ENCODE measurements around the gene SREBF1.

Gene SREBF1

DNA sequence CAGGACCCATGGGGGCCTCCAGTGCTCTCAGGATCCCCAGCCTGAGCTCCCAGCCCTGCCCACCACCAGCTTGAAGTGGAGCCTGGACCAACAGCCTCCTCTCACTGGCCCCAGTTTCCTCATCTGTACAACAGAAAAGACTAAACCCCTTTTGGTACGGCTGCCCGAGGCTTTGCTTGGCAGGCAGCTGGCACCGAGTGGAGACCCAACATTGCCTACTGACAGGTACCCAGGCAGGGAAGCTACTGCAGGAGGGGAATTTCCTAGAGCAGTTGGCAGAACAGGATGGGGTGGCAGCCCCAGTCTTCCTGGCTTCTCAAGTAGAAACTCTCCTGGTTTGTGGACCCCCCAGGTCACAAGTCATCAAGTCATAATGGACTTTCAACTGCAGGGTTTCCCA, 14.2 kb downstream of the SREBF1 start:
- DNase-seq, result no peak

DNA sequence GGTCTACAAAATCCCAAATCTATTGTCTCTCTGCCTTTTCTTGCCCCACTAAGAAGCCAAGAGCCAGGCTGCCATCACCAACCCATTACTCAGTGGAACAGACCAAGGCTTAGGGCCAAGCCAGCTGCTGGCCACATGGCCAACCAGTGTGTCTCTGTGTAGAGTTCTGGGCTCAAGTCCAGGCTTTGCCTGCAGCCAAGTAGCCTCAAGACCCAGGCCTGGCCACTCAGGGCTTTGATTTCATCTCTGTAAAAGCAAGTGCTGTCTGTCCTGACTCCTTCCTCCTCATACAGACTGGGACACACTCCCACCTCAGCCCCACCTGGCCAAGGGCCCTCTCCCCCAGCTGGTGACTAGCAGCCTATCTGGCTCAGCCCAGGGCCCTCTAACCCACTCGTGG, 14.6 kb downstream of the SREBF1 start:
- no peak for DNase-seq

DNA sequence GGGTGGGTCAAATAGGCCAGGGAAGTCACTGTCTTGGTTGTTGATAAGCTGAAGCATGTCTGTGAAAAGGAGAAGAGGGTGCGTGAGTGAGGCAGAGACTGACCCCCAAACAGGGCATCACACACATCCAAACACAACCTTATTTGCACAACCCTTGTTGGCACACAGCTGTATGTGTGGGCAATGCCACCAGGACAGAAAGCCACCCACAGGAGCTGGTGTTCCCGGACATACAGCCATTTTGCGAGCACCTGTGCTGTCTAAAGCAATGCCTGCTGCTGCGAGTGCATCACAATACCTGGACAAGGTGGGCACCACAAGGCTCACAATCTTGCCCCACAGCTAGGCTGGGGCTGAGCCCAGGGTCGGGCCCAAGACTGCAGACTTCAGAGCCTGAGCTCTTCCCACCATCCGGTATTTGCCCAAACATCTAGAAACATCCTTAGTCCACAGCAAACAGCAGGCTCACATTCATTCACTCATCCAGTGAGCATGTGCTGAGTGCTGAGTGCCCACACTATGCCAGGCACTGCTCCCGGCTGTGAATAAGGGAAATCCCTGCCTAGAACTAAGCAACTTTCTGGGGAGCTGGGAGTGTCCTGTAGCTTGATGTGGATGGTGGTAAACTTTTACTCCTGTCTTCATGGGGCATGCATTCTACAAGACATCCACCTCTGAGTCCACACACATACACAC, 16.2 kb downstream of the SREBF1 start:
- DNase-seq, result no peak

DNA sequence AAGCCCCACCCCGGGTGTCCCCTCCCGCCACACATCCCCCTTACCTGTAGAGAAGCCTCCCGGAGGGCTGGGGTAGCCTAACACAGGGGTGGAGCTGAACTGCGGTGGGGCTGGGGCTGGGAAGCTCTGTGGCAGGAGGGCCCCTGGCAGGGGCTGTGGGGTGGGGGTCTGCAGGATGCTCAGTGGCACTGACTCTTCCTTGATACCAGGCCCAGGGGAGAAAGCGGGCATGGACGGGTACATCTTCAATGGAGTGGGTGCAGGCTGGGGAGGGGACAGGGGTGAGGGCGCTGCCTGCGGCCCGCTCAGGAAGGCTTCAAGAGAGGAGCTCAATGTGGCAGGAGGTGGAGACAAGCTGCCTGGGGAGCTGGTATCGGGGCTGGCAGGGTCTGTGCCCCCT, 16.7 kb downstream of the SREBF1 start:
- DNase-seq, result no peak

DNA sequence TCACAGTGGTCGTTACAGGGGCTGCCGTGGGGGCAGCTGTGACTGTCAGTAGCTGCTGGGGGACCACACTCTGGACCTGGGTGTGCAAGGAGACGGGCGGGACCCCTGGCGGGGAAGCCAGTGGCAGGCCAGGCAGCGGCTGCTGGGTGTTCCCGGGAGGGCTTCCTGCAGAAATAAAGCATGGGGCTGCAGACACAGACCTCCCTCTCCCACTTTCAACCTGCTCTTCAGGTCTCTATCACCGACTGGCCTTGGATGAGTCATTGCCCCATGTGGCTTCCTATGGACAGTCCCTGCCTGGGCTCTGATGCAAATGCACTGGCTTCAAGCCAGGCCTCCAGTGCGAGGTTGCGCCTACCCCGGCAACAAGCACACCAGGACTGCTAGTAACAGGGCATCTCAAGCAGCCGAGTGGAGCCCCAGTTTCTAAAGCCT, 17.2 kb downstream of the SREBF1 start:
- peak; percentile 59 for DNase-seq

DNA sequence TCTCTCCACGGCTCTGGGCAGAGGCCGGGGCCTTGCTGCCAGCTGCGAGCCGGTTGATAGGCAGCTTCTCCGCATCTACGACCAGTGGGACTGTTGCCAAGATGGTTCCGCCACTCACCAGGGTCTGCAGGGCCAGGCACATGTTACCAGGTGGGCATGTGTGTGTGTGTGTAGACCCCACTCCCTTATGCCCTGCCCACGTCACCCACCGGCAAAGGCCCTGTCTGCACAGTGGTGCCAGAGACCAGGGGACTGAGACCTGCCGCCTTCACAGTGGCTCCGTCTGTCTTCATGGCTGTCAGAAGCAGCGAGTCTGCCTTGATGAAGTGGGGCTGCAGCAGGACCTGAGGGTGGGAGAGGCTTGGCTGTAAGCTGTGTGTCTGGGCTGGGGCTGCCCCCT, 17.7 kb downstream of the SREBF1 start:
- no peak for DNase-seq

DNA sequence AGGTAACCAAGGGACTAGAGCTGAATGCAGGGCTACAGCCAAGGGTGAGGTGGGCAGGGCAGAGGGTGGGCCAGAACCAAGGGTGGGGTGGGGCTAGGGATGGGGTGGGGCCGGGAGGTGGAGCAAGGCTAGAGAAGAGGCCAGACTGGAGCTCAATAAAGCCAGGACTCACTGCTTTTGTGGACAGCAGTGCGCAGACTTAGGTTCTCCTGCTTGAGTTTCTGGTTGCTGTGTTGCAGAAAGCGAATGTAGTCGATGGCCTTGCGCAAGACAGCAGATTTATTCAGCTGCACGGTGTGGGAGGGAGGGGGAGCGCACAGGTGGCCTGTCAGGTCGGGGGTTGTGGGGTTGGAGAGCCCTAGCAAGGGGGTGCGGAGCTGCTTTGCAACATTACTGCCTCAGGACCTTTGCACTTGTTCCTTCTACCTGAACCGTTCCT, 18.7 kb downstream of the SREBF1 start:
- peak; percentile 22 for DNase-seq

DNA sequence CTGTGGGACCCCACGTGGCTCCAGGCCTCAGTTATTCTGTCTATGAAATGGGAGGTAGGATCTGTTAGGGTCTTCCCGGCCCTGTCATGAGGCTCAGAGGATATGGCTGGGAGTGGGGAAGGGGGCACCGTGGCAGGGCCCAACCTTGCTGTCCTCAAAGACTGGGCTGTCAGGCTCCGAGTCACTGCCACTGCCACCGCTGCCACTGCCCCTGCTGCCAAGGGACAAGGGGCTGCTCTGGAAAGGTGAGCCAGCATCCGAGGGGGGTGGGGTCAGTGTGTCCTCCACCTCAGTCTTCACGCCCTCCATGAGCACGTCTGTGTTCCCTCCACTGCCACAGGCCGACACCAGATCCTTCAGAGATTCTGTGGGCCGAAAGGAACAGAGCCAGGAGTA, 19.2 kb downstream of the SREBF1 start:
- DNase-seq, result no peak

DNA sequence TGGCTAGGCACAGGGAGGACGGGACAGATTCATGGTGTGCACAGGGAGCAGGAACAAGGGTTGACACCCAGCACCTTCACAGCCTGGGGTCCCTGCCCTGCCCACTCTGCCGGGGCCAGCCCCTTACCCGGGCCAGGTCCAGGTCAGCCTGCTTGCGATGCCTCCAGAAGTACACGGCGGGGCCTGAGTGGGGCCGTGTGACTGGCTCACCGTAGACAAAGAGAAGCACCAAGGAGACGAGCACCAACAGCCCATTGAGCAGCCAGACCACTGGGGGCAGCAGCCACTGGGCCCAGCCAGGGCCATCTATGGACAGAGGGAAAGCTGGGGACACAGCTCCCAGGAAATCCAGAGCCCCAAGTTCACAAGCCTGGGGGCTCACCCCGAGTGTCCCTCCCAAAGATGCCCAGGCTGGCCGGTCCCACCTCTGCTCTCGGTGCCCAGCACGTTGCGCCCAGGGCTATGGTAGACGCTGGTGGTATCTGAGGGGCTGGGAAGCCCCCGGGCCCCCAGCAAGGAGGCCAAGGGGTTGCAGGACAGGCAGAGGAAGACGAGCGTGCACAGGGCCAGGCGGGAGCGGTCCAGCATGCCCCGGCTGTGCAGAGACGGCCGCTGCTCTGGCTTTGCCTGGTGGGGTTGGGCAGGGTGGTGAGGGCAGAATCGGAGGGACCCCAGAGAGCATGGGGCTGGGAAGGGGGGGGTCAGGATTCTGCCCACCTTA, 19.8 kb downstream of the SREBF1 start:
- DNase-seq, result no peak

DNA sequence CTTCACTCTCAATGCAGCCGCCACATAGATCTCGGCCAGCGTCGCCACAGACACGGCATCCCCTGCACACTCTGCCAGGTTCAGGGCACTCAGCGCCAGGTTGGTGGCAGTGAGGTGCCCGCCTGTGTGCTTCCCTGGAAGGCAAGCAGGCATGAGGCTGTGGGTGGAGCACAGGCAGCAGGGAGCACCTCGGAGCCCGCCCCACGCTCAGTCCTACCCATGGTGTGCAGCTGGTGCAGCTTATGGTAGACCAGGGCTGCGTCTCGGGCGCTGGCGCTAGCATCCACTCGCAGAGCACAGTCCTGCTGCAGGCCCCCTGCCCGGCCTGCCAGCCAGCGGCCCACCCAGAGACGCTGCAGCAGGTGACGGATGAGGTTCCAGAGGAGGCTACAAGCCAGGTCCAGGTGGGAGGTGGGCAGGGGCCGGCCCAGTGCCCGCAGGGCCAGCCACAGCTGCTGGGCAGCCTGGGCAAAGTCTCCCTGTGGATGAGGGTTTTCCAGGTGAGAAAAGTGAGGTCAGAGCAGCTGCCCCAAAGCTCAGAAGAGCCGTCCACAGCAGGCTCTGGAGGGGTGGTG, 20.5 kb downstream of the SREBF1 start:
- DNase-seq, result no peak

DNA sequence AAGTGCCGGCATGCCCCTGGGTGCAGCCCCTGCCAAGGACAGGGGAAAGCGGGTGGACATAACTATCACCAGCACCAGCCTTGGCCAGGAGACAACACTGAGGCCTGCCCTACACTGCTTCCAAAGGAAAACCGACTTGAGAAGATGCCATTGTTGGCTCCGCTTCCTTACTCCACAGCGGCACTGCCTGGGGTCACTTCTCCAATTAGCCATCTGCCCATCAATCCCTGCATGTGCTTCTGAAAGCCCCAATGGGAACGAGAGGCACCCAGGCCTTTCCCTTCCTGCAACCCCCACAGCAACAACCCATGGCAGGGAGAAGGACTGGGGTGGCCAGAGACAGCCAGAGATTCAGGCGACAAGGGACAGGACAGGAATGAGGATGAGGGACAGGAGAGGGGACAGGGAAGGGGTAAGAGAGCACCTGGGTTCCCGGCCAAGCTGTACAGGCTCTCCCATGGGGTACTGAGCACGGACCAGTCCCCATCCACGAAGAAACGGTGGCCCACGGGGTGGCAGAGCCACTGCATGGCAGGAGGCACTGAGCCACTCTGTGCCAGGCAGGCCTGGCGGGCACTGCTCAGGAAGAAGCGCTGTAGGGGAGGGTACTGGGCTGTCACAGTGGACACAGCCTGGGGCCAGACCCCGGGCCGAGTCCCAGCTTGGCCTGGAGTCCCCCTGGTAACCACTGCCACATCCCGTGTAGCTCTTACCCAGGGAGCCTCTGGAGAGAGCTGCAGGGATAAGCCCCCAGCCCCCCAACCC, 21.2 kb downstream of the SREBF1 start:
- no peak for DNase-seq

DNA sequence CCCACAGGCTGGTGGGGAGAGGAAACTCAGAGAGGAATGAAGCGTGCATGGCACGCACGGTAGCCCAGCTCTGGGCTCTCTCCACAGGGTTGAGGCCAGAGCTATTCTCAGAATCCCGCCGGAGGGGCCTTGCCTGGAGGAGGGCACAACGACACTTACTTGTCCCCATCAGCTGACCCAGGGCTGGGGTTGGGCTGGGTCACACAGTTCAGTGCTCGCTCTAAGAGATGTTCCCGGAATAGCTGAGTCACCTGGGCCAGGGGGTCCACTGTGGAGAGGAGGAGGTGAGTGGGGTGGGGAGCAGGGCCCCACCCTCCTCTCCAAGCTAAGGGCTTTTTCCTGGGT, 21.8 kb downstream of the SREBF1 start:
- no peak for DNase-seq

DNA sequence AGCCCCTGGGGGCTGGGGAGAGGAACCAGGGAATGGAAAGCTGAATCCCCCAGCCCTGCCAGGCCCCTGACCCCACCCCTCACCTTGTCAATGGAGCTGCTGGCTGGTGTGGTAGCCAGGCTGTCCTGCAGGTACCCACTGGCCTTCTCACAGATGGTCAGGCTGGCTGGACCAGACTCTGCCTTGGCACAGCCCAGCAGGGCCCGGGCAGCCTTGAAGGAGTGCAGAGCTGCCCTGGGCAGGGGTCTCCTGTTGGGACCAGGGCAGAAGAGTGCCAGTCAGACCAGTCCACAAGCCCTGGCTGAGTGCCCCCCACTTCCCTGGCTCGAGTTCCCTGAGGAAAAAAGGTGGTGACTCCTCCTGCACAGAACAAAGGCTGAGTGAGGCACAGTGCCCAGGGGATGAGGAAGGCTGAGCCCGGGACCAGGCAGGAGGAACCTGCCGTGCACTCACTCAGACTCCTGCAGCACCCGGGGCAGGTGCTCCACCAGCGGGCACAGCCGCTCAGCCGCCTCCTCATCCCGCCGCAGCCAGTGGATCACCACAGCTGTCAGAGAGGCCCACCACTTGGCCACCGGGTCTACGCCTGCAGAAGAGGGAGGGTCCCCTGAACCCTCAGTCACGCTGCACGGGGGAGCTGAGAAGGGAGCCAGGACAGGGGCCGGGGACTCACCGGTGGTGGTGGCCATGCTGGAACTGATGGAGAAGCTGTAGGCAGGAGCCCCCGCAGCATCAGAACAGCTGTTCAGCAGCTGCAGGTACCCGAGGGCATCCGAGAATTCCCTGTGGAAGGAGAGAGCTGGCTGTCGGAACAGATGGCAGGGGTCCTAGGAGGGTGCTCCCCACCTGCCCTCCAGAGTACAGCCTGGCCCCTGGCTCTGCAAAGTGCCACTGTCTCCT, 22.4 kb downstream of the SREBF1 start:
- no peak for DNase-seq

DNA sequence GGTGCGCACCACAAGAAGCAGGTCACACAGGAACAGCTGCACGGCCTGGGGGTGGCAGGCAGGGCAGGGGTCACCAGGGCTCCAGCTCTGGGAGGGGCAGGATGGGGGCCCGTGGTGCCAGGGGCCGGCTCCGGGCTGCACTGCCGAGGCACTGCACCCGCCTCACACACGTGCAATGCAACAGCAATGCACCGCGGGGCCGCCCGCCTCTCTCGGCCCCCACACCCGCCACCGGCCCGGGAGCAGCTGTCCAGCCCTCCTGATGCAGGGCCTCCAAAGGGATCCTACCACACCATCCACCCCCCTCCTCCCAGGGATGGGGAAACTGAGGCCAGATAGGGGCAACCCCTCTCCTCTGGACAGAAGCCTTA, 23.1 kb downstream of the SREBF1 start:
- DNase-seq, result no peak

DNA sequence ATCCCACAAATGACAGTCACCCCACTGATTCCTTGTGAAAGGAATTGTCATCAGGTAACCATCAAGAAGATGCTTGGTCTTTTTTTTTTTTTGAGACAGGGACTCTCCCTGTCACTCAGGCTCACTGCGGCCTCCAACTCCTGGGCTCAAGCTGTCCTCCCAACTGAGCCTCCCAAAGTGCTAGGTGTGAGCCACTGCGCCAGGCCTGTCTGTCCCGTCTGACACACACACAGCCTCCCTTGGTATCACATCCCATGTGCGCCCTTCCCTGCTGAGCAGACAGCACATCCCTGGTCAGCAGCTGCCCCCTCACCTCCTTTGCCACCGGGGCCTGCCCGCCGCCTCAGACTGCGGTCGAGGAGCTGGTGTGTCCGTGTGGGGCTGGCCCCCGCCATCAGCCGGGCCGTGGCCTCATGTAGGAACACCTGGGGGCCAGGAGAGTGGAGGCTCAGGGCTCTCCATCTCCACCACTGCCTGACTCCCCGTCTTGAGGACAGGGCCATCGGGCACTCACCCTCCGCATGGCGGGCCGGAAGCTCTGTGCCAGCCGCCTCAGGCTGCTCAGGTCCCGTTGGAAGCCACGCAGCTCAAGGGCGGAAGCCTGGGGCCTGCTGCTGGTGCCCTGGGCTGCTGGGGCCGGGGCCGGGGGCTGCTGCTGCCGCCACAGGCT, 23.6 kb downstream of the SREBF1 start:
- no peak for DNase-seq

DNA sequence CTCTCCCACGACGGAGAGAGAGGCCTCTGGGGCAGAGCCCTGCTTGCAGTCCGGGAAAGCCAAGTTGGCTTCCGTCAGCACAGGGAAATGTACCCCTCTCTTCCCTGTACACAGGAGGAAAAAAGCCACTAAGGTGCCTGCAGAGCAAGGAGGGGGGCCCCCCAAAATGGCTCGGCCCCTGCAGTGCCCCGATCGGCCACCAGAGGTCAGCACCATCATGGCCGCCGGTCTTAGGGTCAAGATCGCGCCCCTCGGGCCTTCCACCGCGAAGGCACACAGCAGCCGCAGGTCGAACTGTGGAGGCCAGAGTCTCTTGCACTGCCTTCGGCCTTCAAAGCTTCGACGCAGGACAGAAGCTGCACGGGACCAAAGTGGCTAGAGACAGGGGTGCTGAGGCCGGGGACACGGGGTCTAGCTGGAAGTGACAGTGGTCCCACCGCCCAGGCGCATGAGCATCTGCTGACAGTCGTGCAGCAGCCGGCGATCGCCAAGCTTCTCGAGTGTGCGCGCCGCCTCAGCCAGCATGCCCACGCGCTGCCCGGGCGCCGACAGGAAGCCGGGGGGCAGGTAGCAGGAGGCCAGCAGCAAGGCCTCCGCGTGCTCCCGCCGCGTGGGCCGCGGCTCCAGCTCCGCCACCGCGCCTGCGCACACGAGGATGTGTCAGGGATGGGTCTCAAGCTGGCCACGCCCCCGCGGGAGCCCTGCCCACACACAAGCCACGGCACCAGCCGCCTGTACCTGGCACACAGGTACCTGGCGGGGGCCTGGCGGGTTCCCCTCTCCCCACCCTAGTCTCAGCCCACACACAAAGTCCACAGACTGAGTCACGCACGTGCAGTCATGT, 24.4 kb downstream of the SREBF1 start:
- DNase-seq, result peak; percentile 58

DNA sequence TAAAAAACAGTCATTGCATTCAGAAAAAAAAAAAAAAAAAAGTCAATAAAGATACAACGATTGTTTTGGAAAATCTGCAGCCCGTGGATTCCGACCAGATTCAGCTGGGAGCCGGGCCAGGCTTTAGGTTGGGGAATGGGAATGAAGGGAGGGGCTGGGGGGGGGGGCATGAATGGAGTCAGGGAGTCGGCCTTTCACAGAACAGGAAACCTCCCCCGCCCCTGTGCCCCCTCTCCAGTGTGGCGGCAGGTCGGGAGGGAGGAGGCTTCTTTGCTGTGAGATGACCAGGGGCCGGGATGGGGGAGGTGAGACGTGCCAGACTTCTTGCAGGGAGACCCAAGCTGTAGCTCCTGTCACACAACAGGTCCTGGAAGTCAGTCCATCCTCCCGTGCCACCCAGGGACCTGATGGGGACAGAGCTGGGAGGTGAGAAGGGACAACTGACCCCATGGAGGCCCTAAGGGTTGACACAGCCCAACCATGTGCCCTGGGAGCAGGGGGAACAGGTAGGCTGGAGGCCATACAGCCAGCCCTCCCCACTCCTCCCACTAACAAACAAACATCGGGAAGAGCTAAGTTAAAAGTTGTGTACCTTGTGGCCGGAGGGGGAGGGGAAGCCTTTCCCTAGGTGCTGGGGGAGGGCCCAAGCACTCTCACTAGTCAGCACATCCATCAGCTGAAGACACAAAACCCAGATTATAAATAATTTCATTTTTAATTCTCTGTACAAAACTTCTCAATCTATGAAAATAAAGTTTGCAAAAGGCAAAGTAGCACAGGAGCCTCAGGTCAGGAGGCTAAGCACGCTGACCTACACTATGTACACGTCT, 25.2 kb downstream of the SREBF1 start:
- no peak for DNase-seq

DNA sequence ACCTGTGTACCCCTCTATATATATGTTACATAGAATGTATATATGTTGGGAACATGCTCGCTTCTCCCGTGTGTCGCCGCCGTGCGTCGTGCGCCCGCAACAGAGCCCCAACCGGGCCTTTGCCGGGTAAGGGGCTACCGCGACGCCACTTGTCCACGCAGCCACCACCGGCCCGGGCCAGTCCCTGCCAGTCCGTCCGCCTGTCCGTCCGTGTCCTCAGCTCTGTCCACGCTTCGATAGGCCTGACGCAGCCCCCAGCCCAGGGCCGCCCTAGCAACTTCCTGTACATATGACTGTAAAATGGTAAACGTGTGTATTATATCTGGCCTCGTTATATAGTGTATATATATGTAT, 25.9 kb downstream of the SREBF1 start:
- DNase-seq, result no peak

DNA sequence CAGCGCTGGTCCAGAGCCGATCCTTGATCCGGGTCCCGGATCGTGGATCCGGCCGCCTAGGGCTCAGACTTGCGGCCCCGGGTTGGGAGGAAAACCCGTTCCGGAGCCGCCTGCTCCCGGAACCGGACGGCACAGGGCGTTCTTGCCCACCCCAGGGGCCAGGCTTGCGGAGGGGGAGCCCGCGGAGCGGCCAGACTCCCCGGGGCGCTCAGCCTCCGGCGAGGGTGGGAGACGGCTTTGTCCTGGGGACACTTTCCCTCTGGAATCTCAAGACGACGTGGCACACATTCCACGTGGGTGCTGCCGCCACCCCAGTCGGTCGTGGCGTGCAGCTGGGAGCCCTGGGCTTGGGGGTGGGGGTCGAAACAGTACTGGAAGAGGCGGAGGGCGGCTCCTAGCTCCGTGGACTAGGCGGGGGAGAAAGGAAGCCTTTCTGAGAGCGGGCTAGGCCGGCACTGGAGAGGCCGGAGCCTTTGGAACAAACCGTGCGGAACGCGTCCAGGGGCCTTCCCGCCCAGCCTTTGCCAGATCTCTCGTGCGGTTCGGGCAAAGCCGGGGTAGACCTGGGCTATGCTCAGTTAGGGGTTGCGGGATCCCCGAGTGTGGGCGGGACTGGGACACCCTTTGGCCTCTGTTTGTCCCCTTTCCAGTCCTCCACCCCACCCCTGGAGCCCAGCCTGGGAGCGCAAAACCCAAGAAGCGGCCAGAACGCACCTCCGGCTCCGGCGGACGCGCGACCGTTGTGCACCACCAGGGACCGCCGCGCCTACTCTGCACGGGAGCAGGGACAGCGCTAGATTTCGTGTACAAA, 26.5 kb downstream of the SREBF1 start:
- DNase-seq, result no peak

All from T1000 (cell line).